Uterine smooth muscle cell (primary cell): ENCODE results near the gene B3GNT8. TPM values are rescaled to one million over a fixed set of nuclear protein-coding genes. Genes with fewer than 3 reads are reported as not detected.

Experiments
- total RNA-seq: library from RNA; depleted of rRNA; stranded (reverse); fragments of >200 nt; gene quantifications from 2 replicates; pipeline ENCODE4 v1.2.3, GENCODE V29; 2014

Gene B3GNT8, protein sequence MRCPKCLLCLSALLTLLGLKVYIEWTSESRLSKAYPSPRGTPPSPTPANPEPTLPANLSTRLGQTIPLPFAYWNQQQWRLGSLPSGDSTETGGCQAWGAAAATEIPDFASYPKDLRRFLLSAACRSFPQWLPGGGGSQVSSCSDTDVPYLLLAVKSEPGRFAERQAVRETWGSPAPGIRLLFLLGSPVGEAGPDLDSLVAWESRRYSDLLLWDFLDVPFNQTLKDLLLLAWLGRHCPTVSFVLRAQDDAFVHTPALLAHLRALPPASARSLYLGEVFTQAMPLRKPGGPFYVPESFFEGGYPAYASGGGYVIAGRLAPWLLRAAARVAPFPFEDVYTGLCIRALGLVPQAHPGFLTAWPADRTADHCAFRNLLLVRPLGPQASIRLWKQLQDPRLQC
- 1.5 TPM in 2 replicates for total RNA-seq

DNA sequence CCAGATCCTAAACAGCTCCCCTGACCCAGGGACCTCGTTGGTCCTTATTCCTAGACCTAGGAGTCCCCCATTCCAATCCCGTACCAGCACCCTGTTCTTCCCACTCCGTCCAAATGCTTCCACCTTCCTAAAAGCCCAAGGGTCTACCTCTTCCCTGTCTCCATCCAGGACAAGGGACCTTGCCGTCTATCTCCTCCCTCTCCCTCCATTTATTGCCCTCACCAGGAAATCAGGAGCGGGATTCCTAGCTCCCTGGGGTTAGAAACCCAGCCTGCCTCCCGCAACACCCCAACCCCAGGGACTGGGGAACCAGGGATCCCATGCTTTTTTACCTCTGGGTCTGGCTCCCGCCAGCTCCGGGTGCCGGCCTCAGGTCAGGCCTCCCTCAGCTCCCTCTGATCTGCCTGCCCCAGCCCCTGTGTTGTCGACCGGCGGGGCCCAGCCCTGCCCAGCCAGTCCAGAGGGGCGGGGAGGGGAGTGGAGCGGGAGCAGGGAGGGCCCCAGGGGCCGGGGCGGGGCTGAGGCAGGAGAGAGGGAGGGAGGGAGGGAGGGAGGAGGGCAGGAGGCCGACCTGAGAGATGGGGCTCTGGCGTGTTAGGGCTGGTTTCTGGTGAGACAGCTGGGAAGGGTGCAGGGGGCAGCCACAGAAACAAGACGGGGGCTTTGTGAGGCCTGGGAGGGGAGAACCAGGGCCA, at the start of gene B3GNT8:
TSS of gene B3GNT8 (minus strand) at position 423 of the 695 bp plus-strand sequence. CDS start 596 bp downstream, outside the sequence.

DNA sequence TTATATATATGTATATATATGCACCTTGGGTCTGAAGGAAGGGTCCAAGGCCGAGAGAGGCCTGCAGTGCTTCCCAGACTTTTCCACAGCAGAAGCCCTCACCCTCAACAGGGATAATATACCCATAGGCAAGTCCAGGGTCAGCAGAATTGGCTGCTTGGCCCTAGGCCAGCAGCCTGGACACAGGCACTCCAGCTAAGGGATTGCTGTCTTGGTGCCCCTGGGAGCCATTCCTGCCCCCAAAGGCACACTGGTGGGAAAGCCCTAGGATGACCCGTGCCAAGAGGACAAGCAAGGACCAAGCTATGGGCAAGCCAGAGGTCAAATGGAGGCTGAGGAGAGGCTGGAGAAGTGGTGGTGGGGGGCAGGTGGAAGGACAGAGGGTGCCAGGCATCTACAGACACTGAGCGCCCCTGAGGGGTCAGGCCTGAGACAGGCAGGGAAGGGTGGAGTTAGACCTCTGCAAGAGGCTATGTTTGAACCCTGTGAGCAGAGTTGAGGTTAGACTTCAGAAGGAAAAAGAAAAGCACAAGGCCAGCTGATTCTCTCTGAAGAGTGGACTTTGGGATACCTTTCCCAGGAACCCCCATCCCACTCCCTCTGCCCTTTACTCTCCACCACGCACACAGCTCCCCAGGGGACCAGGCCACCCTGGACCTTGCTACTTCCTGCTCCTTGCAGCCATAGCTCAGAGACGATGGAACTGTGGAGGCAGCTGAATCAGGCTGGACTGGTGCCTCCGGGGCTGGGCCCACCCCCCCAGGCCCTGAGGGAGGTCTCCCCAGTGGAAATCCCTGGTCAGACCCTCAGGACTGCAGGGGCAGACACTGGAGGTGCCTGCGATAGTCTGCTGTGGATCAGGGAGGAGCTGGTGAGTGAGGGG, 15.5 kb upstream of the B3GNT8 start, which contains the start of gene ERICH4:
TSS of gene ERICH4 (plus strand) at position 684 of the 883 bp plus-strand sequence. CDS start at position 698, 14 bp downstream.

DNA sequence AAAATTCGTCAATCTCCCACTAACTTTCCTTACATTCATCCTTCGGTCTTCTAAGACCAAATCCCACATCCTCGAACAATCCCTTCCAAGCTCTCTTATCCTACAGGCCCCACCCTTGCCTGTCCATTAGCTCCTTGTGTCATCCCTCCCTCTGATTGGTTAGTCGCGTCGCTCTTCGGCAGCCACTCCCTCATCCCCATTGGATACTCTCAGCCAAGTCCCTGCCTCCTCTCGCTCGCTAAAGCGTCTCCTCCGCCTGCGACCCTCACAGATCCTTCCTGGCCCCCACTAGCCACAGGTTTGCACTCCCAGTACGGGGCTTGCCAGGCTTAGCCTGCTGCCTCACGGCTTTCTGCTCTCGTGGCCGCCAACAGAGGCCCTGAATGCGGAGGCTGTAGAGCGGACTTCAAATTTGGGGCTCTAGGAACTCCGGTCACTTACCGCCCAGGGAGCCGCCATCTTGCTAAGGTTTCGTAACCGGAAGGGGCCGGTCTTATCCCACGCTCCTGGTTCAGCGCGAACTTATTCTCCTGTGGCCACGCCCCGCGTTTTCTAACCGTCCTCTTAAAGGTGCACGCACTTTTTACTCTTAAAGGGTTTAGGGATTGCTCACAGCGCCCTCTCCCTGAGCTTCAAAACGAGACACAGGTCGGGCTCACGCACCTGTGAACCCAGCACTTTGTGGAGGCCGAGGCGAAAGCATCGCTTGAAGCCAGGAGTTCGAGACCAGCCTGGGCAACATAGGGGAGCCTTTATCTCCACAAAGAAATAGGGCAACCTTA, 12.5 kb upstream of the B3GNT8 start, which contains the start of gene DMAC2:
TSS of gene DMAC2 (minus strand) at position 472 of the 782 bp plus-strand sequence. CDS start at position 459, 13 bp downstream.

DNA sequence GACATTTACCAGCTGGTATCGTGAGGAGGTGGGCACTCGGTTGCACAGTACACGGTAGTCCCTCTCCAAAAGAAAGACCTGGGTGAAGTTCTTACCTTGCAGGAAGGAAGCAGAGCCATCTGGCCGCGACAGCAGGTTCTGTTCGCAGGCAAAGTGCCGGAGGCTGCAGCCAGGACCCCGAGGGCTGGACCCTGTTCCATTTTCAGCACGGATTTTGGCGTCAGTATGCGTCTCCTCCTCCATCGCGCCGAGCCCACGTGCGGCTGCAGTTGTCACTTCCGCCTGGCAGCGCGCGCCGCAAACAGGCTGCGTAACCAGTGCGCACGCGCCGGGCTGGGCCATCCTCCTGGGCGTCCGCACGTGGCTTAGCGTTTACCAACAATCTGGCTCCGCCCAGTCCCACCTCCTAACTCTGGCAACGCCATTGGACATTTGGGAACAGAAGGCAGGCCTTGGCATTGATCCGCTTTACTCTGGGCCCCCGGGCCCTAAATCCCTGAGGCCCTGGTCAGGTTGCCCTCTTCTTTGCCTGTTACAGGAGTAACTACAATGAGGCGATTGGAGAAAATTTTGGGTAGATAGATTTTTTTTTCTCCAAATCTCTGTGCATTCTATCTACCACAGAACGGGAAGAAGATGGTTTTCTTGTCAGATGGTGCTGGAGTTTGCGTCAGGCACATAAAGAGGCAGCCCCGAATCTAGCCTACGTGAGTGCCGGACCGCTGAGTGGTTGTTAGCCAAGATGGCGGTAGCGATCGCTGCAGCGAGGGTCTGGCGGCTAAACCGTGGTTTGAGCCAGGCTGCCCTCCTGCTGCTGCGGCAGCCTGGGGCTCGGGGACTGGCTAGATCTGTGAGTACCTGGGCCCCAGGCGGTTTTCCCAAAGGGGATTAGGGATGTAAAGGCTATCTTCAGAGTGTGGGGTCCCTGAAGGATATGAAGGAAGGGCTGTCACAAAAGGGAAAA, 29.8 kb downstream of the B3GNT8 start, which contains the start of the genes BCKDHA and EXOSC5:
TSS of gene BCKDHA (plus strand) at position 733 of the 964 bp plus-strand sequence. CDS start at position 743, 10 bp downstream.
TSS of gene EXOSC5 (minus strand) at position 274 of the 964 bp plus-strand sequence. CDS start at position 243, 31 bp downstream.

DNA sequence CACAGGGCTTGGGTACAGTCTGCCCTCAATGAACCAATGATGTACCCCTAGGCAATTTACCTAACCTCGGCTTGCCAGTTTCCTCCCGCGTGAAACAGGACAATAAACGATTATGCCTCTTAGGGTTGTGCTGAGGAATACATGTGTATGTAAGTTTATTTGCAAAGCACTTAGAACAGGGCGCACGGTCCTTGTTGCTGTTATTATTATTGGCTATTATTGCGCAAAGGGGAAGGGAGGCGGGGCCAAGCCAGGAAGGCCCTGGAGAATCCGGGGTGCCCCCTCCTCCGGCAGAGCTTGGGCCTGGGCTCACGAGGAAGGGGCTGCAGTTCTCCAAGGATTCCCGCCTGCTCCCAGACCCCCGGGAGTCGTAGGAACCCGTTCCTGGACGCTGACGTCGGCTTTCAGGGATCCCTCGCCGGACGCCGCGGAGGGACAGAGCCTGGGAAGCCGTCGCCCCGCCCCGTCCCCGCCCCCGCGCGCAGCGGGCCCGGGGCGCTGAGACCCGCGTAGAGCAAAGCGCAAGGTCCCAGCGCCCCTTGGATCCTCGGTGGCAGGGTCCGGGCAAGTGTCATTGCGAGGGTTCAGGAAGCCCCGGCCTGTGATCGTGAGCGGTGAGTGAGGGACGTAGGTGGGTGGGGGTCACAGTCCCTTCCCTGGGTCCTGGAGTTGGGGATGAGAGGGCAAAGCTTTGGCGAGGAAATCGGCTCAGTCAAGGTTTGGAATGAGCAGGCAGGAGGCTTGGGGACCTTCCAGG, 50.8 kb downstream of the B3GNT8 start, which contains the start of gene TMEM91:
TSS of gene TMEM91 (plus strand) at position 293 of the 757 bp plus-strand sequence. CDS start 1,777 bp downstream, outside the sequence.

Other genes with a start within 250 kb of the B3GNT8 start
- 0.22 and 0.25 TPM in 2 replicates for gene CYP2S1, start 234.2 kb downstream of the B3GNT8 start, total RNA-seq
- gene AXL, start 208.2 kb downstream of the B3GNT8 start, total RNA-seq: 251 and 278 TPM in 2 replicates
- gene HNRNPUL1, start 163.0 kb downstream of the B3GNT8 start, total RNA-seq: 74.7 and 95.1 TPM in 2 replicates
- 5.5 and 7.2 TPM in 2 replicates for gene CCDC97, start 117.2 kb downstream of the B3GNT8 start, total RNA-seq
- gene TGFB1, start 73.5 kb downstream of the B3GNT8 start, total RNA-seq: 8.7 and 11.5 TPM in 2 replicates
- 4.7 and 5.9 TPM in 2 replicates for gene B9D2, start 63.2 kb downstream of the B3GNT8 start, total RNA-seq
- 3.4 and 10.7 TPM in 2 replicates for gene TMEM91, start 50.8 kb downstream of the B3GNT8 start, total RNA-seq
- gene EXOSC5, start 30.0 kb downstream of the B3GNT8 start, total RNA-seq: 11.5 and 18.0 TPM in 2 replicates
- 23.6 and 26.1 TPM in 2 replicates for gene BCKDHA, start 29.6 kb downstream of the B3GNT8 start, total RNA-seq
- 42.5 and 44.4 TPM in 2 replicates for gene DMAC2, start 12.5 kb upstream of the B3GNT8 start, total RNA-seq
- gene ERICH4, start 15.8 kb upstream of the B3GNT8 start, total RNA-seq: not detected in 2 replicates
- gene CEACAM21, start 148.8 kb upstream of the B3GNT8 start, total RNA-seq: not detected in 2 replicates
- gene CEACAM4, start 199.7 kb upstream of the B3GNT8 start, total RNA-seq: not detected in 2 replicates